ELR (cell line): Measurements from ENCODE around the gene PRPH.
A peak's percentile ranks its signal among the peaks of the same experiment; 100 is the strongest.
"Not testable (repeated sequence)": the region's sequence is repeated elsewhere in the genome, so short reads cannot be mapped to it uniquely, and the experiment has no call there.

Source experiments
- DNase-seq: peaks from one replicate; pipeline ENCODE4 v3.0.0-alpha.2; 2015; ENCODE audit warnings: low read depth

The PRPH gene

GRCh38 chr12:49333778-49334177 is 38.8 kb downstream of the PRPH start:
- DNase-seq = not testable (repeated sequence)

- no peak for DNase-seq
Measured at GRCh38 chr12:49334226-49334625, 39.3 kb downstream of the PRPH start.

- DNase-seq = no peak
Measured at GRCh38 chr12:49334681-49335080, 39.7 kb downstream of the PRPH start.

DNA sequence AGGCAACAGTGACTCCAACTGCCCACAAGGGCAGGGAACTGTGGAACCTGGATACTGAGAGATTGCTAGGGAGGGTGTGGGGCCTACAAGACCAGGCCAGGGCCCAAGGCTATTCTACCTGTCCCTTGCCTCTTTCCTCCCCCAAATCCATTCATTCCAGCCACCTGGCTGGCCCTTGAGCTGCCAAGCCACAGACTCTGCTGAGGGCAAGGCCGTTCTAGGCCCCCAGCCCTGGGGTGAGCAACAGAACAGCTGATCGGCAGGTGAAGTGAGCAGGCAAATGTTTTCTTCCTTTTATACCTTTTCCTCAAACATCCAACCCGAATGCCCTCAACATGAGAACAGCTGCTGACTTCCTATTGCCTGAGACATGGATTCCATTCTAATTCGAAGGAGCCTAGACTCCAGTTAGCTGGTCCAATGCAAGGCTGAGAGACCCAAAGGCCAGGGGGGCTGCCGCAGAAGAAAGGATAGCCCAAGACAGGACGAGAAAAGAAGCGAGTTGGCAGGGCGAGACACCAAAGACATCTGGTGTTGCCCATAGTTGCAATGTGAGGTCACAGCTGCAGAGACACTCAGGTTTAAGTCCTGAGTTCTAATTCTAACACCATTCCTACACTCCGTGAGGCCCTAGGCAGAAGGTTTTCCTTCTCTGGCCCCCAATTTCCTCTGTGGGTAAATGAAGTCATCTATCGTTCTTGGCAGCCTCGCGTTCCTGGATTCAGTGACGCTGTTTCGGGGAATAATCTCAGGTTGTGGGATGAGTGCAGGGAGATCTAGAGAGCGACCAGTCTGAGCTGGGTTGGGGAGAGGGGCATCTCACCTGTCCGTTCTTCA is 40.4 kb downstream of the PRPH start:
- no peak for DNase-seq

DNA sequence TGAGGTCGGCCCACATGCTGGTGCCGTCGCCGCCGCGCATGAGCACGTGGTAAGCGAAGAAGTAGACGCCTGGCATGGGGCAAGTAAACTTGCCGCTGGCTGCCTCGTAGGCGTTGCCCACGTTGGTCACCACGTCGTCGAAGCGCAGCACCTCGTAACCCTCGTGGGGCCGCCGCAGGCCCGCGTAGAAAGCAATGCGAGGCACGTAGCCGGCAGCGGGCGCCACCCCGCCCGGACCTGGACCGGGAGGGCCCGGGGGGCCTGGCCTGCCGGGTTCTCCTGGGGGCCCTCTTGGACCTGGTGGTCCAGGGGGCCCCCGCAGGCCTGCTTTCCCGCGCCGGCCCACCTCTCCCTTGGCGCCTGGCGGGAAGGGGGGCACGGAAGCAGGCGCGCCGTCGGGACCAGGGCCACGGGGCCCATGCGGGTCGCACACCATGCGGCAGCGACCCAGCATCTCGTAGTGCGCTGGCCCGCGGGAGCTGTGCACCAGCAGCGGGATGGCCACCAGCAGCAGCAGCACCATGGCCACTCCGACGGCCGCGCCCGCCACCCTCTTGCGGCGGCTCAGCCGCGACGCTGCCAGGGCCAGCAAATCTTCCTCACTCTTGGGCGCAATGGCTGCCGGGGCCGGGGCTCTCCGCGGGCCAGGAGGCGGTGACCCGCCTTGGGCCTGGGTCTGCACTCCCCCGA is 41.2 kb downstream of the PRPH start:
- no peak for DNase-seq

DNA sequence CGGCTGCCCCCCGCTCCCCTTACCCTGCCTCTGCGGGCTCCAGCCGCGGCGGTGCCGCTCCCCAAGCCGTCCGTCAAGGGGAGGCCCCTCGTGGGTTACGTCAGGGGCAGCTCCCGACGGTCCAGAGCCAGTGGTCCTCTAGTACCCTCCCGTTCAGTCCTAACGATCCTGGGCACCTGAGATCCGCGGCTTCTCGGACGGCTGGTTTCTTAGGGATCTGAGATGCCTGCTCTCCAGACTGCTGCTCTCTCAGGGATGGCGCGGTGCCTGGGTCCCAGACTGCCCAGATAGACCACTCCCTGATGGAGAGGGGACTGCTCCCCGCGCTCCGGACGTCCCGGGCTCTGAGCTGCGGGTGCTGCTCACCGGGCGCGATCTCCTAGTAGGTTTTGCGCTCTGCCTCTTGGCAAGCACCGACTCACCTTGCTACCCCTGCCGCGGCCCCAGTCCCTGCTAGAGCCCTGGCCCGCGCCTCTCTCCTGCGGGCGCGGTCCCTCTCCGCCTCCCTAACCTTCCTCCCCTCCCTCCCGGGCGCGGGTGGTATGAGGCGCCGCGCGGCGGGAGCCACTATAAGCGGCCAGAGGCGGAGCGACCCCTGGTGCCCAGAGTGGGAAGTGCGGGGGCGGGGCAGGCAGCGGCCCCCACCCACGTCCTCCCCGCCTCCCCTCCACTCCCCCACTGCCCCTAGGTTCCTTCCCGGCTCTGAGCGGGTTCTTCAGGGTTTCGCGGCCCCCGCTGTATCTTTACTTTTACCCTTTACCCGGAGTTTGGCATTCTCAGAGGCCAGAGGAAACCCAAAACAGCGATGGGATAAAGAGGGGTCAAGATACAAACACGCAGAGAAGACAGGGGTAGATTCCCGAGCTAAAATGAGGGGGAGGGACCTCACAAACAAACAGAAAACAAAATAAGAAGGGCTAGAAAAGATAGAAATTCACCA is 42.0 kb downstream of the PRPH start, which contains the start of gene C1QL4:
TSS of gene C1QL4 (minus strand) at position 544 of the 940 bp plus-strand sequence. CDS start 711 bp downstream, outside the sequence.
- DNase-seq = peak; percentile 82

- no peak for DNase-seq
Measured at GRCh38 chr12:49338830-49339463, 44.0 kb downstream of the PRPH start.

DNA sequence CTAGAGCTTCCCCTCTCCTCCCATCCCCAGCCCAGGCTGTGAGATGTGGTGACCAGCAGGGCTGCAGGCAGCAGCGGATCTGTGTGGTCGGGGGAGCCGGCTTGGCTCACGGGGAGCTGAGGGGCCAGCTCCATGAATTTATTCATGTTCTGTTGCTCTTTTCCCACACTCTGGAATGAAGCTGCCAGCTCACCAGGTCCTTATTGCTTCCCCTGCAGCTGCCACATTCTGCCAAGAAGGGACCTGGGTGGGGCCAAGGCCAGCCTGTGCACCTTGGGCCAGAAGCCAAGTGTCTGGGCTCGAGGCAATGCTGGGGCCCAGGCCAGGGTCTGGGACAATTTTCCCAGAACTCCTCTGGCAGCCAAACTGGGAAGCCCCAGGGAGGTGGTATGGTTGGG is 44.5 kb downstream of the PRPH start:
- DNase-seq = no peak

- DNase-seq = no peak
Measured at GRCh38 chr12:49340095-49340870, 45.3 kb downstream of the PRPH start.

DNA sequence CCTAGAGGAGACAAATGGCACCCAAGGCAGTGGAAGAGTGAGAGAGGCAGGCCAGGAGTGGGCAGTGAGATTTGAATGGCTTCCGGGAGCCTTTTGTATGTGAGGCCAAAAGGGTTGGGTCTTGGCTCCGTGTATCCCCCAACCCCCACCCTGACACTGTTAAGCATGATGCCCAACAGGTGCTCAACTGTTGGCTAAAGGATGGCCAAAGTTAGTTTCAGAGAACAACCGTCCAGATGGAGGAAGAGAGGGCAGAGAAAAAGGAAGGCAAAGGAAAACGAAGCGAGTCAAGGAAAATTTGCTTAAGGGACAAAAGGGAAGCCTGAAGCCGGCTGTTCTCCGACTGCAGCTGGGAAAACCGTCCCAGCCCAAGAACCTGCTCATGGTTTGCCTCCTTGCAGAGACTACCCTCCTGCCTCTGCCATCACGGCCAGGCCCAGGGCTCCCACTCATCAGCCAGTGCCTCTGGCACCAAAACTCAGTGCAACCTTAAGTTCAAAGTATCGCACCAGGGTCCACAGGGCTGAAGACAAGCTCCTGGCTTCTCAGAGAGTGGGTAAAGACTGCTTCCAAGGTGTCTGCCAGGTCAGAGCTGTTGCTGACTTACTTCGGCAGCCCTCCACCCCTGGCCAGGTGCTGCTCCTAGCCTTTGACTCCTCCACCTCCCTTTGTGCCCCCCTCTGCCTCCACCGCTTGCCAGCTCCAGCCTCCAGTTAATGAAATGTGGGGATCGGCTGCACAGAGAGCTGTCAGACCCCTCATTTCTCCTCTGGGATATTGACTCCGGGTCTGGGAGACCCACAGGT is 46.2 kb downstream of the PRPH start:
- no peak for DNase-seq

GRCh38 chr12:49341777-49342065 is 46.8 kb downstream of the PRPH start:
- no peak for DNase-seq

DNA sequence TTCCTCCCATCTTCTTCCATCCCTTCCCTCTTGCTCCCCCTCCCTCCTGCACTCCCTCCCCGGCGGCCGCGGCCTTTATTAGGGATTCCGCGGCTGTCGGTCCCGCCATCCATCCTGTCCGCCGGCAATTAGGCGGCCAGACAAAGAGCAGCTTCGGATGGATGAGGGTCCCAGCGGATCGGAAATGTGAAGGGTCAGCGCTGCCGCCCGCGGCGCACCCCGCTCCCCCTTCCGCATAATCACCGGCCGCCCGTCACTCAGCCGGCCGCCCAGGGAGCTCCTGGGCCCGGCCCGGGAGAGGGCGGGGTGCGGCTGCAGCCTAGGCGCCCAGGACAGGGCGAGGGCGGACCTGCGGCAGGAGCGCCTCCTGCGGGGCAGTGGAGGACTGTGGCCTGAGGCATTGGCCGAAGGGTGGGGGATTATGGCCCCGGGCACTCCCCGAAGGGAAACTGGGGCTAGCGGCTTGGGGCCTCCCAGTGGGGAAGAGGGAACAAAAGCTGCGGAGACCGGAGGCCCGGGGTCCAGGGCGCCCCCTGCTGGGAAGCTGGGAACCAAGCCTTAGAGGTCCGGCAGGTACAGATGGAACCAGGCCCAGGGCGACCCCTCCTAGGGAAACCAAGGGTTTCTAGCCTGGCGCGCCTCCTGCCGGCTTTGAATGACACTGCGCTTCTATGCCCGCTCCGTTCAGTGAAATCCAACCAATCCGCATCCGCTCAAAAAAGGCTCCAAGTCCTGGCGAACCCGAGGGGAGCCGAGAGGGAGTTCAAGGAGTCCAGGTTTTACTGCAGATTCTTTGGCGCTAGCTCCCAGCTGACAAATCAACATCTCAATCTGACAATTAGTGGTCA is 47.3 kb downstream of the PRPH start:
- peak; percentile 87 for DNase-seq

GRCh38 chr12:49342914-49343731 is 48.2 kb downstream of the PRPH start:
- no peak for DNase-seq

DNA sequence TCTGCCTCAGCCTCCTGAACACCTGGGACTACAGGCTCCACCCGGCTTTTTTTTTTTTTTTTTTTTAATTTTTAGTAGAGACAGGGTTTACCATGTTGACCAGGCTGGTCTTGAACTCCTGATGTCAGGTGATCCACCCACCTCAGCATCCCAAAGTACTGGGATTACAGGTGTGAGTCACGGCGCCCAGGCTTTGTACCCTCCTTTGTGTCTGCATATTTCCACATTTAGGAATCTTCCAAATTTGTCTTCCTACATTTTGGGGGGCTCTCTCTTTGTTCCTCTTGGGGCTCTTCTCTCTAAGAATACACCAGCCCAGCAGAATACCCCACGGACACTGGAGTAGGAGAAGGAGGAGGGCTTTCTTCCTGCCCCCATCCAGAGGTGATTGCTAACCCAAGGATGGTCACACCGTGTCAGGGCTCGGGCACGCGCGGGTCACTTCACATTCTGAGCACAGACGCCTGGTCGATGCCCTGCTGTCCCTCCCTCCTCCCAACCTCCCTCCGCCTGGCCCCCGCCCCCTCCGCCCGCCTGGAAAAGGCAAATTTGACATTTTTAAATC is 49.6 kb downstream of the PRPH start:
- no peak for DNase-seq

DNA sequence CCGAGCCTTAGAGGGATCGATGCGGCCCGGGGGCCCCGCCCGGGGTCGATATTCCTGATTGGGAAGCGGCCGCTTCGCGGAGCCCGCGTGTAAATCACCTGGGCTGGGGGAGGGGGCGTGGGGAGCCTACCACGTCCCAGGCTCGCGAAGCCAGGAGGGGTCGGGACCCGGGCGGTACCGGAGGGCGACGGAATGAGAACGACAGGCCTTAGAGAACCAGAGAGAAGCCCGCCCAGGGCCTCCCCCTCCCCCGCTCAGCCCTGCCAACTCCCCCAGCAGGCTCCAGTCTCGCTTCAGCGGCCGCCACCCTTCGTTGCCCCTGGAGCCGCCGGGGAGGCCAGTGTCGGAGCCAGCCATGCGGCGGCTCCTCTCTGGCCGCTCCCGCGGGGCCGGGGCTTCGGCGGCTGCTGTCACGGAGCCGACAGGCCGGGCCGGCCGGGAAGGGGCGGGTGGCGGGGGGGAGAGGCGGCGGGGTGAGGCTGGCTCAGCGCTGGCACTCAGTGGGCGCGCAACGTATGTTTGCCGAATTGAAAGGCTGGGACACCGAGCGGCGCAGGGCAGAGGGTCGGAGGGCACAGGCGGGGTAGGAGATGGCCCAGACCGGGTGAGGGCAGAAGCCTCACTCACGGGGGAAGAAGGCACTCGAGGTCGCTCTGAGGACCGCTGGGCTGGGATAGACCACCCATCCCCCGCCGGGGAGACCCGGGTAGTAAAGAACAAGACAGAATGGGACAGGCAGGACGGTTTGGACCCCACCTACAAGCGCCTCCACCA is 50.3 kb downstream of the PRPH start:
- peak; percentile 37 for DNase-seq

GRCh38 chr12:49345825-49346658 is 51.1 kb downstream of the PRPH start:
- DNase-seq = no peak
